A673 (cell line): Measurements from ENCODE around the gene TFG.

Experiments used
- CTCF ChIP-seq: fragments of 300-800, 200-600 bp; sonication (generic); conservative IDR thresholded peaks from 2 replicates; pipeline ENCODE4 v1.5.1; 2017; ENCODE audit warnings: low read depth, mild to moderate bottlenecking, antibody characterized with exemption, low read length, moderate library complexity, mixed read lengths
- EZH2 ChIP-seq: fragments of 200-600 bp; sonication (generic); IDR thresholded peaks from 2 replicates; pipeline ENCODE4 v1.6.1; 2017; ENCODE audit warnings: borderline replicate concordance, low read depth, mild to moderate bottlenecking, mixed read lengths, antibody characterized with exemption, low read length; ENCODE audit not compliant: poor library complexity, severe bottlenecking

- TF ChIP-seq CTCF: no peak
- no peak for TF ChIP-seq EZH2
Observed at GRCh38 chr3:100662113-100662823, 47.0 kb upstream of the TFG start.
